ENCODE measurements around the gene ABCB8. TPM values are rescaled to one million over a fixed set of nuclear protein-coding genes. Genes with fewer than 3 reads are reported as not detected.

ABCB8 gene
- total and polyA plus RNA-seq, 2 of the 4 experiments (the other 2 are of a cell fraction): 16.3 to 26.8 TPM

DNA sequence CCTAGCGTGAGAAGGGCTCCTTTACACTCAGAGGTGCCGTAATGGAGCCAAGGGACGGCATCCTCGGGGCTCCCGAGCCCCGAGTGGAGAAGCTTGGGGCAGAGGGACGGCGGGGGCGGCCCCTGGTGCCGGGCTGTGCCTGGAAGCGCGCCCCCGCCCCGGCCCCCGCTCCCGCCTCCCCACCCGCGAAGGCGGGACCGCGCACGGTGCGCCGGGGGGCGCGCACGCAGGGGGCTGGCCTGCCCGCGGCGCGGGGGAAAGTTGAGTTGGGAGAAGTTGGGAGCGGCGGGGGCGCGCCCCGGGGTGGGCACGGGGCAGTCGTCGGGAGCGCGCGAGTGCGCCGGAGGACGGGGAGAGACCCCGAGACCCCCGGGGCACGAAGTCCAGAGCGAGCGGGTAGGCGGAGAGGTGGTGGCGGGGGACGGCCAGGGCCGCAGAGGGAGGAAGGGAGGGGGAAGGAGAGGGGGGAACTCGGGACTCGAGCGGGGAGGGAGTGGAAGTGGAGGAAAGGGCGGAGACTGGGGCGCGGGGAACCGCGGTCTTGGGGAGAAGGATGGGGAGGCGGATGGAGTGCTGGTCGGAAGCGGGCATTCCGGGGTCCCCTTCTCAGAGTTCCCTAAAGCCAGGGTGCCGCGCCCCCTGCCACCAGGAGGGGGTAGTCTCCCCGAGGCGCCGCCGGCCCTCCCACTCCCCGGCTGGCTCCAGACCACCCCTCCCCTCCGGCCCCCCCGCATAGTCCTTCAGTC, 31.3 kb downstream of the ABCB8 start, which contains the start of gene SLC4A2:
Gene SLC4A2, plus strand, starts transcription at position 223 of the 746 bp plus-strand sequence. CDS start 2,399 bp downstream, outside the sequence.
- peak within 1 kb of the TSS; percentile 69; the same call in 2 of the 3 replicates for H2BK15ac ChIP-seq (ENCODE audit: low read depth, low read length)
- H3K36me3 ChIP-seq (ENCODE audit: control insufficient read depth, insufficient read depth, low read length): peaks cover 3% of the 10 kb centered on the region; the same call in 1 of the 2 replicates
- H3K4me1 ChIP-seq (ENCODE audit: control insufficient read depth, insufficient read depth, low read length): peaks cover 43% of the 10 kb centered on the region
- H3K4me2 ChIP-seq (ENCODE audit: low read depth, low read length): peak within 1 kb of the TSS; percentile 99
- peak within 1 kb of the TSS; percentile 97 for H3K14ac ChIP-seq (replicated peaks; ENCODE audit: low read depth, low read length)
- H4K20me1 ChIP-seq (ENCODE audit: insufficient read depth, low read length): peaks cover 25% of the 10 kb centered on the region
- H3K23ac ChIP-seq (ENCODE audit: low read depth, low read length): peak within 1 kb of the TSS; percentile 91
- no peaks in the 10 kb centered on the region for H3K9me3 ChIP-seq (ENCODE audit: control insufficient read depth, insufficient read depth, low read length)
- H2AFZ ChIP-seq (replicated peaks; ENCODE audit: low read length, poor library complexity): peak within 1 kb of the TSS; percentile 95
- in situ Hi-C loops (cut with MboI; ENCODE audit: low sequenced_read_pairs): no loop called here
- peak within 1 kb of the TSS; percentile 100 for H2AK9ac ChIP-seq (replicated peaks; ENCODE audit: low read depth, low read length, poor library complexity)
- ATAC-seq (ENCODE audit: low read depth) (peak; percentile 32), DNase-seq (peak; percentile 58)
- no peaks in the 10 kb centered on the region for H3K27me3 ChIP-seq (ENCODE audit: control insufficient read depth, insufficient read depth, low read length)
- 0% methylated on average over 1 of the region's 75 CpGs; no CpG with 5 or more reads in 1 of the 2 experiments for WGBS, 2 experiments (ENCODE audit: extremely low coverage in 2 of 2, insufficient read length in 1 of 2)
- H4K5ac ChIP-seq (ENCODE audit: low read depth, low read length): peak within 1 kb of the TSS; percentile 80
- peak within 1 kb of the TSS; percentile 84 for H3K9ac ChIP-seq (ENCODE audit: low read depth, low read length)
- peak within 1 kb of the TSS; percentile 94 for H3K4me3 ChIP-seq (ENCODE audit: insufficient read depth, low read depth, low read length)
- ChIA-PET POLR2A (ENCODE audit: unreplicated experiment) (no interaction called here), CTCF (no interaction called here)
- peak within 1 kb of the TSS; percentile 97 for H3K4ac ChIP-seq (ENCODE audit: low read depth, low read length)
- peak within 1 kb of the TSS; percentile 18 for H2BK20ac ChIP-seq (ENCODE audit: low read depth, low read length)
- H2BK120ac ChIP-seq (ENCODE audit: low read depth, low read length): peak within 1 kb of the TSS; percentile 84
- H3K56ac ChIP-seq (ENCODE audit: extremely low read depth, insufficient read depth, low read length): peak within 1 kb of the TSS; percentile 95
- H3K79me1 ChIP-seq (ENCODE audit: low read depth in 1 of 2, low read length in 2 of 2): peaks cover 20 to 64% of the 10 kb centered on the region in 2 experiments
- intact Hi-C loops (cut with micrococcal nuclease): loop anchor here (1.0 to 2.0 kb wide), 3 partner anchors 9 to 52 kb away; partner anchors contain the start of gene FASTK
- H4K8ac ChIP-seq (ENCODE audit: low read depth in 2 of 2, low read length in 2 of 2): peak within 1 kb of the TSS; percentile 94 to 100
- H2BK5ac ChIP-seq (ENCODE audit: low read depth, low read length, poor library complexity, severe bottlenecking): peak within 1 kb of the TSS; percentile 95
- H3K27ac ChIP-seq (ENCODE audit: insufficient read depth, low read length): peak within 1 kb of the TSS; percentile 97
- peak within 1 kb of the TSS; percentile 98 for H4K91ac ChIP-seq (ENCODE audit: insufficient read depth, low read depth, low read length)
- no TSS peak for BruUV-seq (replicated peaks)
- peak within 1 kb of the TSS; percentile 96 for H2AK5ac ChIP-seq (ENCODE audit: low read depth, low read length)
- dilution Hi-C loops (cut with HindIII; ENCODE audit: low sequenced_read_pairs, unreplicated experiment): no loop called here
- peak within 1 kb of the TSS; percentile 80 for H3K18ac ChIP-seq (ENCODE audit: low read depth, low read length)
- peaks cover 12% of the 10 kb centered on the region; the same call in 1 of the 2 replicates for H3K9me1 ChIP-seq (ENCODE audit: insufficient read depth, low read length)
- TF ChIP-seq, protein P1, sequence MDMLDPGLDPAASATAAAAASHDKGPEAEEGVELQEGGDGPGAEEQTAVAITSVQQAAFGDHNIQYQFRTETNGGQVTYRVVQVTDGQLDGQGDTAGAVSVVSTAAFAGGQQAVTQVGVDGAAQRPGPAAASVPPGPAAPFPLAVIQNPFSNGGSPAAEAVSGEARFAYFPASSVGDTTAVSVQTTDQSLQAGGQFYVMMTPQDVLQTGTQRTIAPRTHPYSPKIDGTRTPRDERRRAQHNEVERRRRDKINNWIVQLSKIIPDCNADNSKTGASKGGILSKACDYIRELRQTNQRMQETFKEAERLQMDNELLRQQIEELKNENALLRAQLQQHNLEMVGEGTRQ (IDR thresholded peaks at IDR 0.05; ENCODE audit: low read depth, low read length): no peak
- TF ChIP-seq MAFK (IDR thresholded peaks at IDR 0.05; ENCODE audit: low read depth, low read length) (no peak), RAD21 (IDR thresholded peaks at IDR 0.05; ENCODE audit: low read length) (0 out of 2 replicates have a peak, but pooled peaks have one; percentile 21), RFX5 (IDR thresholded peaks at IDR 0.05; ENCODE audit: low read depth, low read length) (no peak), CHD1 (IDR thresholded peaks at IDR 0.05; ENCODE audit: low read depth, low read length) (no peak), NFE2L2 (IDR thresholded peaks at IDR 0.05; ENCODE audit: low read depth, low read length) (no peak), BHLHE40 (IDR thresholded peaks at IDR 0.05; ENCODE audit: low read depth, low read length) (no peak), FOS (IDR thresholded peaks at IDR 0.05; ENCODE audit: low read depth, low read length) (no peak), RCOR1 (IDR thresholded peaks at IDR 0.05; ENCODE audit: insufficient replicate concordance, low read length) (no peak), MAZ (IDR thresholded peaks at IDR 0.05; ENCODE audit: borderline replicate concordance, low read depth, low read length) (peak; percentile 98), CEBPB (IDR thresholded peaks at IDR 0.05; ENCODE audit: low read depth, low read length) (no peak), MXI1 (IDR thresholded peaks at IDR 0.05; ENCODE audit: borderline replicate concordance, low read depth, low read length) (no peak)
- TF ChIP-seq, protein P2, sequence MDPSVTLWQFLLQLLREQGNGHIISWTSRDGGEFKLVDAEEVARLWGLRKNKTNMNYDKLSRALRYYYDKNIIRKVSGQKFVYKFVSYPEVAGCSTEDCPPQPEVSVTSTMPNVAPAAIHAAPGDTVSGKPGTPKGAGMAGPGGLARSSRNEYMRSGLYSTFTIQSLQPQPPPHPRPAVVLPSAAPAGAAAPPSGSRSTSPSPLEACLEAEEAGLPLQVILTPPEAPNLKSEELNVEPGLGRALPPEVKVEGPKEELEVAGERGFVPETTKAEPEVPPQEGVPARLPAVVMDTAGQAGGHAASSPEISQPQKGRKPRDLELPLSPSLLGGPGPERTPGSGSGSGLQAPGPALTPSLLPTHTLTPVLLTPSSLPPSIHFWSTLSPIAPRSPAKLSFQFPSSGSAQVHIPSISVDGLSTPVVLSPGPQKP (IDR thresholded peaks at IDR 0.05; ENCODE audit: borderline replicate concordance, low read depth, low read length): no peak
- TF ChIP-seq, protein P3, sequence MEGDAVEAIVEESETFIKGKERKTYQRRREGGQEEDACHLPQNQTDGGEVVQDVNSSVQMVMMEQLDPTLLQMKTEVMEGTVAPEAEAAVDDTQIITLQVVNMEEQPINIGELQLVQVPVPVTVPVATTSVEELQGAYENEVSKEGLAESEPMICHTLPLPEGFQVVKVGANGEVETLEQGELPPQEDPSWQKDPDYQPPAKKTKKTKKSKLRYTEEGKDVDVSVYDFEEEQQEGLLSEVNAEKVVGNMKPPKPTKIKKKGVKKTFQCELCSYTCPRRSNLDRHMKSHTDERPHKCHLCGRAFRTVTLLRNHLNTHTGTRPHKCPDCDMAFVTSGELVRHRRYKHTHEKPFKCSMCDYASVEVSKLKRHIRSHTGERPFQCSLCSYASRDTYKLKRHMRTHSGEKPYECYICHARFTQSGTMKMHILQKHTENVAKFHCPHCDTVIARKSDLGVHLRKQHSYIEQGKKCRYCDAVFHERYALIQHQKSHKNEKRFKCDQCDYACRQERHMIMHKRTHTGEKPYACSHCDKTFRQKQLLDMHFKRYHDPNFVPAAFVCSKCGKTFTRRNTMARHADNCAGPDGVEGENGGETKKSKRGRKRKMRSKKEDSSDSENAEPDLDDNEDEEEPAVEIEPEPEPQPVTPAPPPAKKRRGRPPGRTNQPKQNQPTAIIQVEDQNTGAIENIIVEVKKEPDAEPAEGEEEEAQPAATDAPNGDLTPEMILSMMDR (conservative IDR thresholded peaks at IDR 0.05; ENCODE audit: low read depth, low read length): peak; percentile 49
